Endothelial cell of umbilical vein (primary cell): ENCODE data around the gene ARHGEF6. TPM values are rescaled to one million over a fixed set of nuclear protein-coding genes. Genes with fewer than 3 reads are reported as not detected.

Source experiments
- BruUV-seq: library from RNA; stranded (reverse); fragments of 400-500 nt; replicated peaks from 2 replicates; lab custom pipeline; 2021; lab: Mats Ljungman, UMichigan
- CTCF ChIA-PET: fragments of 300-600, 350-600 bp; sonication (Branson Sonifier 250); formaldehyde crosslinking; loops from one replicate; lab custom pipeline; 2021; ENCODE audit warnings: antibody characterized with exemption, inconsistent platforms; lab: Charles Lee
- POLR2A ChIA-PET: fragments of 300-600, 350-600 bp; sonication (Branson Sonifier 250); formaldehyde crosslinking; loops from one replicate; lab custom pipeline; 2021; ENCODE audit warnings: antibody characterized with exemption, inconsistent platforms; lab: Charles Lee
- DNase-seq: peaks from one replicate; pipeline ENCODE4 v3.0.0-alpha.2; 2011; ENCODE audit warnings: low read depth, low spot score
- FAIRE-seq: peaks from 2 replicates; lab custom pipeline; 2011; peaks lifted over from hg19 to GRCh38; lab: Jason Lieb, UNC
- H2AFZ ChIP-seq: 2 replicates; pipeline ENCODE4 v1.6.0; 2012; ENCODE audit warnings: low read depth, low read length, control low read depth, inconsistent platforms
- H3K27ac ChIP-seq: 2 replicates; pipeline ENCODE4 v1.5.1; 2011; ENCODE audit warnings: low read depth, mild to moderate bottlenecking, control low read depth, low read length, moderate library complexity; ENCODE audit not compliant: insufficient read depth
- H3K27me3 ChIP-seq, 2 experiments: 2 replicates each; pipeline versions ENCODE4 v1.6.0 to v1.6.1; 2011; ENCODE audit warnings: low read length in 2 of 2, mixed read lengths in 1 of 2; ENCODE audit not compliant: control insufficient read depth in 2 of 2, insufficient read depth in 2 of 2
- H3K36me3 ChIP-seq, 2 experiments: 2 replicates in 1 of 2; 3 replicates in 1 of 2; pipeline ENCODE4 v1.5.1; 2011; ENCODE audit warnings: low read length in 2 of 2, mild to moderate bottlenecking in 1 of 2, moderate library complexity in 1 of 2; ENCODE audit not compliant: control insufficient read depth in 2 of 2, insufficient read depth in 2 of 2; ENCODE audit errors: extremely low read depth in 1 of 2
- H3K4me1 ChIP-seq: 3 replicates; pipeline ENCODE4 v1.5.1; 2011; ENCODE audit warnings: mild to moderate bottlenecking, low read length; ENCODE audit not compliant: control insufficient read depth, insufficient read depth; ENCODE audit errors: extremely low read depth
- H3K4me2 ChIP-seq: 2 replicates; pipeline ENCODE4 v1.6.1; 2011; ENCODE audit warnings: low read length, control low read depth, mixed read lengths; ENCODE audit not compliant: insufficient read depth
- H3K4me3 ChIP-seq, 3 experiments: fragments of 200-600 bp in 1 of 3; sonication (generic), shearing (Covaris generic) in 1 of 3; replicated peaks in 1 of 3; 2 replicates each; pipeline ENCODE4 v1.5.1; 2011 to 2016; ENCODE audit warnings: control low read depth in 3 of 3, low read length in 3 of 3, mild to moderate bottlenecking in 2 of 3, inconsistent platforms in 1 of 3, low read depth in 1 of 3, moderate library complexity in 1 of 3; ENCODE audit not compliant: insufficient read depth in 1 of 3
- H3K79me2 ChIP-seq: 2 replicates; pipeline ENCODE4 v1.6.0; 2012; ENCODE audit warnings: low read length, inconsistent platforms; ENCODE audit not compliant: control insufficient read depth, insufficient read depth
- H3K9ac ChIP-seq: replicated peaks from 2 replicates; pipeline ENCODE3; 2011; ENCODE audit warnings: low read length, control low read depth; ENCODE audit not compliant: insufficient read depth; ENCODE audit errors: extremely low read depth
- H3K9me1 ChIP-seq: replicated peaks from 3 replicates; pipeline ENCODE4 v1.6.0; 2011; ENCODE audit warnings: mild to moderate bottlenecking, low read length; ENCODE audit not compliant: control insufficient read depth, insufficient read depth; ENCODE audit errors: extremely low read depth
- H3K9me3 ChIP-seq: replicated peaks from 2 replicates; pipeline ENCODE4 v1.5.1; 2012; ENCODE audit warnings: low read length, inconsistent platforms; ENCODE audit not compliant: control insufficient read depth, insufficient read depth
- H4K20me1 ChIP-seq: replicated peaks from 2 replicates; pipeline ENCODE3; 2011; ENCODE audit warnings: mild to moderate bottlenecking, low read length; ENCODE audit not compliant: control insufficient read depth, insufficient read depth; ENCODE audit errors: extremely low read depth
- CTCF ChIP-seq, 2 donors: IDR thresholded peaks; 1 replicate in 1 of 2; 2 replicates in 1 of 2; pipeline ENCODE4 v1.5.1; 2011; ENCODE audit warnings: low read length in 2 of 2, mild to moderate bottlenecking in 2 of 2, moderate library complexity in 2 of 2, control low read depth in 1 of 2, inconsistent platforms in 1 of 2, low read depth in 1 of 2; ENCODE audit not compliant: insufficient read depth in 1 of 2; ENCODE audit errors: extremely low read depth in 1 of 2
- EZH2 ChIP-seq: IDR thresholded peaks from 2 replicates; pipeline ENCODE4 v1.6.1; 2012; ENCODE audit warnings: borderline replicate concordance, low read depth, mild to moderate bottlenecking, moderate library complexity, low read length, inconsistent platforms; ENCODE audit not compliant: severe bottlenecking
- FOS ChIP-seq: IDR thresholded peaks from 2 replicates; pipeline ENCODE4 v1.6.1; 2011; ENCODE audit warnings: mild to moderate bottlenecking, low read length, moderate library complexity, borderline replicate concordance; ENCODE audit not compliant: insufficient read depth
- GATA2 ChIP-seq: IDR thresholded peaks from 2 replicates; pipeline ENCODE4 v1.7.0; 2011; ENCODE audit warnings: low read depth, mild to moderate bottlenecking, moderate library complexity, mixed read lengths, low read length; ENCODE audit not compliant: insufficient read length, insufficient read depth
- JUN ChIP-seq: IDR thresholded peaks from 2 replicates; pipeline ENCODE4 v1.6.1; 2011; ENCODE audit warnings: borderline replicate concordance, low read depth; ENCODE audit not compliant: insufficient read length, insufficient read depth
- MYC ChIP-seq: IDR thresholded peaks from one replicate; pipeline ENCODE4 v1.6.1; 2011; ENCODE audit warnings: mild to moderate bottlenecking, low read depth, low read length
- POLR2A ChIP-seq: IDR thresholded peaks from 2 replicates; pipeline ENCODE4 v1.6.1; 2012; ENCODE audit warnings: low read depth, mild to moderate bottlenecking, control low read depth, low read length
- POLR2AphosphoS5 ChIP-seq: IDR thresholded peaks from 2 replicates; pipeline ENCODE4 v1.6.1; 2012; ENCODE audit warnings: low read depth, mild to moderate bottlenecking, control low read depth, low read length, moderate library complexity; ENCODE audit not compliant: insufficient read depth
- dilution Hi-C: fragments of 300-500 bp; cut with MboI; formaldehyde crosslinking; loops from one replicate; pipeline ENCODE4 v1.15.0; 2019; ENCODE audit warnings: low sequenced_read_pairs; ENCODE audit not compliant: extremely low pct_ligation_motif_present
- intact Hi-C: fragments of 100-400 bp; cut with micrococcal nuclease; formaldehyde crosslinking; loops from one replicate; pipeline ENCODE4 v1.10.0; 2022
- polyA plus RNA-seq, 4 experiments: library from polyadenylated mRNA; depleted of rRNA in 3 of 4; stranded (reverse) in 3 of 4; unstranded in 1 of 4; fragments of >200 nt; gene quantifications; 2 replicates each; pipeline versions ENCODE4 v1.2.1 to v1.2.3, GENCODE V29; 2011 to 2012; ENCODE audit warnings: missing spikeins in 1 of 4
- total RNA-seq: library from RNA; stranded (reverse); gene quantifications from 2 replicates; pipeline ENCODE4 v1.2.3, GENCODE V29; 2021
- TF ChIP-seq, protein P1 (sequence below): IDR thresholded peaks from 2 replicates; pipeline ENCODE4 v1.6.1; 2011; ENCODE audit not compliant: insufficient read depth, insufficient read length

Gene ARHGEF6
- total and polyA plus RNA-seq, 2 donors (not counting 3 experiments of a cell fraction or from before 2014, with no cell fraction given), result 4.9 to 6.4 TPM

GRCh38 chrX:136619899-136620505 is 160.7 kb downstream of the ARHGEF6 start:
- FAIRE-seq, result no peak
- H3K9me3 ChIP-seq, result no peaks in the 10 kb centered on the region
- no peak overlapping the region for H2AFZ ChIP-seq
- ChIA-PET POLR2A (no interaction called here), CTCF (no interaction called here)
- dilution Hi-C loops (no loop called here), intact Hi-C loops (no loop called here)
- H3K79me2 ChIP-seq, result no peaks in the 10 kb centered on the region
- no peaks in the 10 kb centered on the region for H3K9me1 ChIP-seq
- no peak overlapping the region for H3K27ac ChIP-seq
- H3K9ac ChIP-seq, result no peak overlapping the region
- H3K4me1 ChIP-seq, result no peaks in the 10 kb centered on the region
- H3K27me3 ChIP-seq, result no peaks in the 10 kb centered on the region
- H3K4me3 ChIP-seq, result no peak overlapping the region
- no peak overlapping the region for H3K4me2 ChIP-seq
- BruUV-seq, result no TSS peak
- no peak for DNase-seq
- no peaks in the 10 kb centered on the region for H4K20me1 ChIP-seq
- no peaks in the 10 kb centered on the region for H3K36me3 ChIP-seq
- no peak for TF ChIP-seq FOS

- no peaks in the 10 kb centered on the region for H3K9me1 ChIP-seq
- ChIA-PET POLR2A (no interaction called here), CTCF (no interaction called here)
- no peak overlapping the region for H2AFZ ChIP-seq
- H3K36me3 ChIP-seq, result no peaks in the 10 kb centered on the region
- no peaks in the 10 kb centered on the region for H3K27me3 ChIP-seq
- H3K27ac ChIP-seq, result no peak overlapping the region
- H3K9me3 ChIP-seq, result no peaks in the 10 kb centered on the region
- DNase-seq, result no peak
- H3K79me2 ChIP-seq, result no peaks in the 10 kb centered on the region
- intact Hi-C loops, result no loop called here
- TF ChIP-seq JUN, result no peak
- TF ChIP-seq, protein P1, sequence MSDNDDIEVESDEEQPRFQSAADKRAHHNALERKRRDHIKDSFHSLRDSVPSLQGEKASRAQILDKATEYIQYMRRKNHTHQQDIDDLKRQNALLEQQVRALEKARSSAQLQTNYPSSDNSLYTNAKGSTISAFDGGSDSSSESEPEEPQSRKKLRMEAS, result no peak
- no peak for TF ChIP-seq EZH2
- no peak for TF ChIP-seq GATA2
- TF ChIP-seq CTCF (IDR thresholded peaks at IDR 0.05; ENCODE audit: extremely low read depth in 1 of 2, insufficient read depth in 1 of 2, low read depth in 1 of 2, low read length in 2 of 2), result no peak
- no peak for TF ChIP-seq POLR2AphosphoS5
- no peak for TF ChIP-seq MYC
- TF ChIP-seq FOS, result no peak
- no peak for TF ChIP-seq POLR2A
- no peak for FAIRE-seq
- H3K9ac ChIP-seq, result no peak overlapping the region
- no peaks in the 10 kb centered on the region for H4K20me1 ChIP-seq
- H3K4me1 ChIP-seq, result no peaks in the 10 kb centered on the region
- no peak overlapping the region for H3K4me3 ChIP-seq
- H3K4me2 ChIP-seq, result no peak overlapping the region
- BruUV-seq, result no TSS peak
- dilution Hi-C loops, result no loop called here
These were observed 163.6 kb downstream of the ARHGEF6 start for GRCh38 chrX:136616987-136617685.
